Activated B cell treated with CpG ODN at 0.5 μM for 24 hours (primary cell): ENCODE measurements around the gene POLR1B. TPM values are rescaled to one million over a fixed set of nuclear protein-coding genes. Genes with fewer than 3 reads are reported as not detected.
"Not testable (repeated sequence)": the region's sequence is repeated elsewhere in the genome, so short reads cannot be mapped to it uniquely, and the experiment has no call there.

ENCODE experiments used
- ATAC-seq: fragments of 200-7000 bp; cut with Tn5 transposase; one replicate; pipeline ENCODE4 v1.10.0; 2021; ENCODE audit warnings: low read depth, mild to moderate bottlenecking, moderate library complexity
- CTCF ChIA-PET: fragments of 350-600 bp; sonication (Branson Sonifier 250); formaldehyde crosslinking; loops from one replicate; lab custom pipeline; 2021; ENCODE audit warnings: antibody characterized with exemption; lab: Charles Lee
- POLR2A ChIA-PET: fragments of 350-600 bp; sonication (Branson Sonifier 250); formaldehyde crosslinking; loops from one replicate; lab custom pipeline; 2021; ENCODE audit warnings: antibody characterized with exemption; lab: Charles Lee
- DNase-seq: peaks from one replicate; pipeline ENCODE4 v3.0.0; 2022
- H3K27ac Mint-ChIP-seq: one replicate; pipeline ENCODE4 v1.8.0; 2020; ENCODE audit warnings: mixed read lengths
- H3K27me3 Mint-ChIP-seq: one replicate; pipeline ENCODE4 v1.8.0; 2021; ENCODE audit warnings: mixed read lengths
- H3K36me3 Mint-ChIP-seq: one replicate; pipeline ENCODE4 v1.8.0; 2021; ENCODE audit warnings: low read depth, mixed read lengths
- H3K4me1 Mint-ChIP-seq: one replicate; pipeline ENCODE4 v1.8.0; 2021; ENCODE audit warnings: mixed read lengths
- H3K4me3 Mint-ChIP-seq: one replicate; pipeline ENCODE4 v1.8.0; 2020; ENCODE audit warnings: mild to moderate bottlenecking, mixed read lengths
- H3K9me3 Mint-ChIP-seq: one replicate; pipeline ENCODE4 v1.8.0; 2020; ENCODE audit warnings: mixed read lengths
- CTCF ChIP-seq: fragments of 200-600 bp; IDR thresholded peaks from one replicate; pipeline ENCODE4 v1.8.0; 2022; ENCODE audit warnings: antibody characterized with exemption, mild to moderate bottlenecking
- intact Hi-C: fragments of 100-400 bp; cut with micrococcal nuclease; formaldehyde crosslinking; loops from one replicate; pipeline ENCODE4 v1.15.1; 2024
- total RNA-seq: library from RNA; stranded (reverse); gene quantifications from 2 replicates; pipeline ENCODE4 v1.2.3, GENCODE V29; 2022

Gene POLR1B
- total RNA-seq, 1 donor from 2014 or later, result 48.8 TPM

GRCh38 chr2:112547333-112547732 is 5.1 kb downstream of the POLR1B start:
- H3K27ac Mint-ChIP-seq, result no peak overlapping the region
- CTCF ChIA-PET, result no interaction called here
- intact Hi-C loops, result no loop called here

GRCh38 chr2:112548980-112549379 is 6.7 kb downstream of the POLR1B start:
- H3K36me3 Mint-ChIP-seq, result peaks cover 69% of the 10 kb centered on the region
- ChIA-PET CTCF (no interaction called here), POLR2A (no interaction called here)

More at GRCh38 chr2:112547333-112547732, 5.1 kb downstream of the POLR1B start:
- Mint-ChIP-seq H3K36me3 (peaks cover 55% of the 10 kb centered on the region), H3K4me3 (no peak overlapping the region), H3K4me1 (peaks cover 4% of the 10 kb centered on the region), H3K9me3 (no peaks in the 10 kb centered on the region), H3K27me3 (no peaks in the 10 kb centered on the region)
- TF ChIP-seq CTCF, result no peak
- ATAC-seq (no peak), DNase-seq (no peak)
- POLR2A ChIA-PET, result no interaction called here

GRCh38 chr2:112566104-112566503 is 23.8 kb downstream of the POLR1B start:
- Mint-ChIP-seq H3K9me3 (peaks cover 15% of the 10 kb centered on the region), H3K4me1 (no peaks in the 10 kb centered on the region), H3K4me3 (no peak overlapping the region), H3K27me3 (no peaks in the 10 kb centered on the region), H3K27ac (no peak overlapping the region), H3K36me3 (peaks cover 87% of the 10 kb centered on the region)
- POLR2A ChIA-PET, result no interaction called here
- CTCF ChIA-PET, result no interaction called here
- ATAC-seq (no peak), DNase-seq (no peak)
- no peak for TF ChIP-seq CTCF
- intact Hi-C loops, result no loop called here

More at GRCh38 chr2:112548980-112549379, 6.7 kb downstream of the POLR1B start:
- no peak for ATAC-seq
- H3K27ac Mint-ChIP-seq, result no peak overlapping the region
- no peak overlapping the region for H3K4me3 Mint-ChIP-seq
- H3K27me3 Mint-ChIP-seq, result no peaks in the 10 kb centered on the region
- H3K4me1 Mint-ChIP-seq, result peaks cover 4% of the 10 kb centered on the region
- intact Hi-C loops, result no loop called here
- no peaks in the 10 kb centered on the region for H3K9me3 Mint-ChIP-seq
- no peak for DNase-seq
- TF ChIP-seq CTCF, result no peak

GRCh38 chr2:112566508-112566907 is 24.2 kb downstream of the POLR1B start:
- H3K27me3 Mint-ChIP-seq, H3K27ac Mint-ChIP-seq, intact Hi-C loops, ATAC-seq, CTCF ChIA-PET, H3K4me3 Mint-ChIP-seq, POLR2A ChIA-PET, H3K4me1 Mint-ChIP-seq, DNase-seq: not testable (repeated sequence)
- H3K36me3 Mint-ChIP-seq, result peaks cover 87% of the 10 kb centered on the region
- peaks cover 15% of the 10 kb centered on the region for H3K9me3 Mint-ChIP-seq

- no peaks in the 10 kb centered on the region for H3K4me1 Mint-ChIP-seq
- no peak overlapping the region for H3K4me3 Mint-ChIP-seq
- no peak for TF ChIP-seq CTCF
- intact Hi-C loops, result no loop called here
- H3K9me3 Mint-ChIP-seq, result peaks cover 15% of the 10 kb centered on the region
- ChIA-PET CTCF (no interaction called here), POLR2A (no interaction called here)
- H3K27me3 Mint-ChIP-seq, result no peaks in the 10 kb centered on the region
- DNase-seq (no peak), ATAC-seq (no peak)
- peaks cover 89% of the 10 kb centered on the region for H3K36me3 Mint-ChIP-seq
- no peak overlapping the region for H3K27ac Mint-ChIP-seq
Measured at GRCh38 chr2:112572005-112572404, 29.7 kb downstream of the POLR1B start.

- ChIA-PET POLR2A (interaction anchor here (0.6 kb wide), 1 partner anchor 19 kb away, joined by 3 read pairs; no protein-coding TSS in a partner anchor), CTCF (no interaction called here)
- ATAC-seq, result no peak
Measured at GRCh38 chr2:112577756-112578155, 35.5 kb downstream of the POLR1B start.

More at GRCh38 chr2:112577756-112578155, 35.5 kb downstream of the POLR1B start:
- Mint-ChIP-seq H3K4me3 (no peak overlapping the region), H3K36me3 (peaks cover 39% of the 10 kb centered on the region), H3K4me1 (peaks cover 9% of the 10 kb centered on the region), H3K27ac (no peak overlapping the region), H3K9me3 (no peaks in the 10 kb centered on the region), H3K27me3 (no peaks in the 10 kb centered on the region)
- intact Hi-C loops, result no loop called here
- no peak for DNase-seq
- TF ChIP-seq CTCF, result no peak
